Osteoblast (primary cell): ENCODE measurements around the gene ANKK1. TPM values are rescaled to one million over a fixed set of nuclear protein-coding genes. Genes with fewer than 3 reads are reported as not detected.

Source experiments
- DNase-seq: peaks from one replicate; pipeline ENCODE4 v3.0.0; 2011; ENCODE audit warnings: low spot score, mixed read lengths; ENCODE audit not compliant: insufficient read length; ENCODE audit errors: missing footprints
- H2AFZ ChIP-seq: 2 replicates; pipeline ENCODE4 v1.6.0; 2011; ENCODE audit warnings: mild to moderate bottlenecking, low read length
- H3K27ac ChIP-seq: 2 replicates; pipeline ENCODE4 v1.5.1; 2011; ENCODE audit warnings: mild to moderate bottlenecking, low read depth, low read length, moderate library complexity
- H3K27me3 ChIP-seq: 2 replicates; pipeline ENCODE4 v1.6.0; 2012; ENCODE audit warnings: mild to moderate bottlenecking, control low read depth, inconsistent platforms, low read length, moderate library complexity; ENCODE audit not compliant: insufficient read depth
- H3K36me3 ChIP-seq: 2 replicates; pipeline ENCODE4 v1.5.1; 2011; ENCODE audit warnings: mild to moderate bottlenecking, low read length, control low read depth, moderate library complexity; ENCODE audit not compliant: insufficient read depth
- H3K4me1 ChIP-seq: 2 replicates; pipeline ENCODE4 v1.5.1; 2011; ENCODE audit warnings: mild to moderate bottlenecking, low read length, control low read depth, moderate library complexity; ENCODE audit not compliant: insufficient read depth
- H3K4me2 ChIP-seq: 2 replicates; pipeline ENCODE4 v1.6.0; 2011; ENCODE audit warnings: mild to moderate bottlenecking, low read length; ENCODE audit not compliant: insufficient read depth
- H3K4me3 ChIP-seq: fragments of 200-600 bp; sonication (generic); 3 replicates; pipeline ENCODE4 v1.5.1; 2012; ENCODE audit warnings: mild to moderate bottlenecking, low read length, inconsistent platforms; ENCODE audit not compliant: insufficient read depth
- H3K79me2 ChIP-seq: 2 replicates; pipeline ENCODE4 v1.6.0; 2012; ENCODE audit warnings: mild to moderate bottlenecking, low read length, control low read depth, inconsistent platforms; ENCODE audit not compliant: insufficient read depth
- H3K9me3 ChIP-seq: 2 replicates; pipeline ENCODE4 v1.5.1; 2011; ENCODE audit warnings: low read depth, low read length, control low read depth
- H4K20me1 ChIP-seq: 2 replicates; pipeline ENCODE4 v1.6.0; 2012; ENCODE audit warnings: mild to moderate bottlenecking, low read length, control low read depth; ENCODE audit not compliant: insufficient read depth
- total RNA-seq: library from RNA; depleted of rRNA; stranded (reverse); fragments of >200 nt; gene quantifications from 2 replicates; pipeline ENCODE4 v1.2.3, GENCODE V29; 2012
- TF ChIP-seq, protein P1 (sequence below): IDR thresholded peaks from 2 replicates; pipeline ENCODE4 v1.5.1; 2011; ENCODE audit warnings: mild to moderate bottlenecking, low read depth, low read length, moderate library complexity; ENCODE audit errors: extremely low read depth

ANKK1 gene
- total RNA-seq, 1 donor = not detected

DNA sequence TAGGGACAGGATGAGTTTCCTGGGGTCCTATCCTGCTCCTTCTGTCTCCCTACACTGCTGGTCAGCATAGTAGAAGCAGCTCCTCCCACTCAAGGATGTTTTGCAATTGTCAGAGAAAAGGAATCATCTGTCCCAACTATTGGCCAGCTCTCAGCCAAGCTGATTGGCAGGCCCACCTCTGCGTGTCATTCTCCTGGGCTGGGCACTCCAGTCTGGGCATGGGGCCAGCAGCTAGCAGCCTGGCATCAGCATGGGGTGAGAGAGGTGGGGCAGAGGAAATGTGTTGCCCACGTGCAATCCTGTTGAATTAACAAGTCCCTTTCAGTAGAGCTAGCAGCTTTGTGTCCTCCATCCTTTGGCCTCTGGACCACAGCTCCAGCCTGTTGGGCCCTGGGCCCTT lies 14.1 kb downstream of the ANKK1 start:
- H3K36me3 ChIP-seq = no peaks in the 10 kb centered on the region
- H3K27ac ChIP-seq = no peak overlapping the region
- no peaks in the 10 kb centered on the region for H4K20me1 ChIP-seq
- no peaks in the 10 kb centered on the region for H3K79me2 ChIP-seq
- H3K4me3 ChIP-seq = no peak overlapping the region
- peak; percentile 89 for DNase-seq
- H3K4me1 ChIP-seq = no peaks in the 10 kb centered on the region
- no peak overlapping the region for H3K4me2 ChIP-seq
- H3K9me3 ChIP-seq = no peaks in the 10 kb centered on the region
- no peak overlapping the region for H2AFZ ChIP-seq
- TF ChIP-seq, protein P1, sequence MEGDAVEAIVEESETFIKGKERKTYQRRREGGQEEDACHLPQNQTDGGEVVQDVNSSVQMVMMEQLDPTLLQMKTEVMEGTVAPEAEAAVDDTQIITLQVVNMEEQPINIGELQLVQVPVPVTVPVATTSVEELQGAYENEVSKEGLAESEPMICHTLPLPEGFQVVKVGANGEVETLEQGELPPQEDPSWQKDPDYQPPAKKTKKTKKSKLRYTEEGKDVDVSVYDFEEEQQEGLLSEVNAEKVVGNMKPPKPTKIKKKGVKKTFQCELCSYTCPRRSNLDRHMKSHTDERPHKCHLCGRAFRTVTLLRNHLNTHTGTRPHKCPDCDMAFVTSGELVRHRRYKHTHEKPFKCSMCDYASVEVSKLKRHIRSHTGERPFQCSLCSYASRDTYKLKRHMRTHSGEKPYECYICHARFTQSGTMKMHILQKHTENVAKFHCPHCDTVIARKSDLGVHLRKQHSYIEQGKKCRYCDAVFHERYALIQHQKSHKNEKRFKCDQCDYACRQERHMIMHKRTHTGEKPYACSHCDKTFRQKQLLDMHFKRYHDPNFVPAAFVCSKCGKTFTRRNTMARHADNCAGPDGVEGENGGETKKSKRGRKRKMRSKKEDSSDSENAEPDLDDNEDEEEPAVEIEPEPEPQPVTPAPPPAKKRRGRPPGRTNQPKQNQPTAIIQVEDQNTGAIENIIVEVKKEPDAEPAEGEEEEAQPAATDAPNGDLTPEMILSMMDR = no peak
- H3K27me3 ChIP-seq = peaks cover 21% of the 10 kb centered on the region

DNA sequence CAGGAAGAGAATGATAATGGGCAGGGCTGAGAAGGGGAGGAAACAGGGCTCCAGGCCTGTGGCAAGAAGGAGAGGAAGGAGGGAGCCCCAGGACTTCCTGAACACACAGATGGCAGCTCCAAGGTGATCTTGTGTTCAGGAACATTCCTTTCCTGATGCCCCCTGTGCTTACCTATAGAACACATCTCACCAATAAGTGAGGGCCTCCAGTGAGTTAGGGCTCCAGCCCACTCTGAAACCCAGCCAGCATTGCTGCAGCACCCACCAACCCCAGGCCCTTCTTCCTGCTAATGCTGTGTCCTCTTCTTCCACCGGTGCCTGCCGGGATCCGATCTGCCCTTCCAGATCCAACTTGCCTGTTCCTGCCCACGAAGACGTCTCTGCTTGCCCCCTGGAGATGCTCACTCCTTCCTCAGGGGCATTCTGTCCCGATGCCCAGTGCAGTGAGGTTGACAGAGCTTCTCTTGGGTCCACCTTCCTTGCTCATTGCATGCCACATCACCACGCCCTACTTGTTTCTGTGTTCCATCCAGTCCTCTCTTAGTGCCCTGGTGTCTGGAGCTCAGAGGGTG lies 17.4 kb downstream of the ANKK1 start:
- TF ChIP-seq, protein P1 = no peak
- H3K79me2 ChIP-seq = no peaks in the 10 kb centered on the region
- peak; percentile 68 for DNase-seq
- no peak overlapping the region for H3K4me3 ChIP-seq
- H3K27me3 ChIP-seq = peaks cover 35% of the 10 kb centered on the region
- no peaks in the 10 kb centered on the region for H3K9me3 ChIP-seq
- H3K36me3 ChIP-seq = no peaks in the 10 kb centered on the region
- no peak overlapping the region for H3K27ac ChIP-seq
- no peak overlapping the region for H2AFZ ChIP-seq
- H3K4me1 ChIP-seq = no peaks in the 10 kb centered on the region
- H3K4me2 ChIP-seq = no peak overlapping the region
- no peaks in the 10 kb centered on the region for H4K20me1 ChIP-seq

DNA sequence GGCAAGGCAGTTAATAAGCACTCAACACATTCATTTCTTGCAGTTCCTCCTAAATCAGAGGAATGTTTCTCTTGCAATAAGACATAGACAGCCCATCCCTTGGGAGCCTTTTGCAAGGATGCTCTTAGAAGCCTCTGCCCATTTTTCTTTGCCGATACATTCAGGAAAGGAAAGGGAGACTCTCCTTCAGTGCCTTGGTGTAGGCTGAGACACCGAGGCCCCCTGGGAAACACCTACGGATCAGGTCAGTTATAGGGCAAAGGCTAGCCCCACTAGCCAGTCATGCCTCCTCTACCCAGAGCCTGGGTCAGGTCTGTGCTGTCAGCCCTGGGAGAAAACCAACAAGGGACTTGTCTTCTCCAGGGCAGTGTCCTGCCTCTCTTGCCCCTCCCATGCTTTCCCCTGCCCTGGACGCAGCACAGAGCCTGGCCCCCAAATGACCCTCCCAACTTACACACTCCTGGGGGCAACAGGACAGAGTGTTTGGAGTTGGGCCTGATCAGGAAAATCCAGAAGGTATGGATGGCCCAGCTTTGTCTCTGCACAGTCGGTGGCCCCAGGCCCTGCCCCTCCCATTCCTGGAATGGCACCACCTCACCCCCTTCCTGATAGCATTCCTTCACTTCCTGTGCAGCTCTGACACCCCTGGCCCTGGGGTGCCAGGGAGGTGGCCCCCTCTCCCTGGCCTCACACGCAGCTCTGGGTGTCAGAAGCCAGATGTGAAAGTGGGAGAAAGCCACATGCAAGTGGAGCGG lies 18.3 kb downstream of the ANKK1 start:
- H3K4me2 ChIP-seq = no peak overlapping the region
- H3K9me3 ChIP-seq = no peaks in the 10 kb centered on the region
- no peaks in the 10 kb centered on the region for H4K20me1 ChIP-seq
- peak; percentile 71 for DNase-seq
- H3K4me3 ChIP-seq = no peak overlapping the region
- H3K36me3 ChIP-seq = no peaks in the 10 kb centered on the region
- H3K4me1 ChIP-seq = no peaks in the 10 kb centered on the region
- H3K79me2 ChIP-seq = no peaks in the 10 kb centered on the region
- TF ChIP-seq, protein P1 = no peak
- H2AFZ ChIP-seq = no peak overlapping the region
- H3K27me3 ChIP-seq = peaks cover 35% of the 10 kb centered on the region
- H3K27ac ChIP-seq = no peak overlapping the region

DNA sequence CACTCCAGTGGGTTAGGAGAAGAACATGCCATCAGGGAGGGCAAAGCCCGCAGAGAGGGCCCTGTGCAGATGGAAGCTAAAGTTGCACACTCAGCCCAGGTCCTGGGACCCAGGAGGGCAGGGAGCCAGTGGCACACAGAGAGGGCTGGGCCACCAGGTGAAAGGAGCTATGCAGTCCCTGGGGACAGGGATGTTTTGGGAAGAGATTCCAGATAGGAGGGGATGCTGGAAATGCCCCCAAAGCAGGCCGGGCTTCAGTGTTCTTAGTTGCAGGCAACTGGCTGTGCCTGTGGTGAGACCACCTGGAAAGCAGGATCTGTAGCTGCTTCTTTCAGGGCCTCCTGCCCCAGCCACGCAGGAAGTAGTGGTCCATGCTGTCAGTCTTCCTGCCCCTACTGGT lies 19.6 kb downstream of the ANKK1 start:
- Histone ChIP-seq H3K4me1 (no peaks in the 10 kb centered on the region), H2AFZ (no peak overlapping the region), H3K27me3 (peaks cover 35% of the 10 kb centered on the region), H3K4me2 (no peak overlapping the region), H3K27ac (no peak overlapping the region), H3K9me3 (no peaks in the 10 kb centered on the region), H3K36me3 (no peaks in the 10 kb centered on the region), H3K79me2 (no peaks in the 10 kb centered on the region), H4K20me1 (no peaks in the 10 kb centered on the region), H3K4me3 (no peak overlapping the region)
- DNase-seq = peak; percentile 35
- TF ChIP-seq, protein P1 = no peak
